ENCODE data around the gene TRAPPC14. TPM values are rescaled to one million over a fixed set of nuclear protein-coding genes. Genes with fewer than 3 reads are reported as not detected.

TRAPPC14 gene
- total and polyA plus RNA-seq, 9 of the 15 experiments (the other 6 are each of a cell fraction or from before 2014, with no cell fraction given): 0.42 to 45.9 (median 18.2) TPM

DNA sequence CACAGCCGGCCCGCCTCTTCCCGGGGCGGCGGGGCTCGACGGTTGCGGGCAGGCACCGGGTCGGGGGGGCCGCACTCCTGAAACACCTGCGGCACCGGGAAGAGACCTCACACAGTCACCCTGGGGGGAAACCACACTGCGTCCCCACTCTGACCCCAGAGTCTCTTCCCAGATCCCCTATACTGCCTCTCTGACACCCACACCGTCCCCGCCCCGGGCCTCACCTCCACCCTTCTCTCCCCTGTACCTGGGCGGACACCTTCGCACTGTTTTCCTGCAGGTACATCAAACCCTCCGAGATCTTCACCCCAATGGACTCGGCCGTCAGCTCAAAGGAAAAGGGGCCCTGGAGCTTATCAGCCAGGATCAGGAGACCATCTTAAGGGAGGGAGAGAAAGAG, 13.3 kb upstream of the TRAPPC14 start:
- CTCF ChIA-PET (ENCODE audit: low intra/inter-chr PET ratio): no interaction called here

DNA sequence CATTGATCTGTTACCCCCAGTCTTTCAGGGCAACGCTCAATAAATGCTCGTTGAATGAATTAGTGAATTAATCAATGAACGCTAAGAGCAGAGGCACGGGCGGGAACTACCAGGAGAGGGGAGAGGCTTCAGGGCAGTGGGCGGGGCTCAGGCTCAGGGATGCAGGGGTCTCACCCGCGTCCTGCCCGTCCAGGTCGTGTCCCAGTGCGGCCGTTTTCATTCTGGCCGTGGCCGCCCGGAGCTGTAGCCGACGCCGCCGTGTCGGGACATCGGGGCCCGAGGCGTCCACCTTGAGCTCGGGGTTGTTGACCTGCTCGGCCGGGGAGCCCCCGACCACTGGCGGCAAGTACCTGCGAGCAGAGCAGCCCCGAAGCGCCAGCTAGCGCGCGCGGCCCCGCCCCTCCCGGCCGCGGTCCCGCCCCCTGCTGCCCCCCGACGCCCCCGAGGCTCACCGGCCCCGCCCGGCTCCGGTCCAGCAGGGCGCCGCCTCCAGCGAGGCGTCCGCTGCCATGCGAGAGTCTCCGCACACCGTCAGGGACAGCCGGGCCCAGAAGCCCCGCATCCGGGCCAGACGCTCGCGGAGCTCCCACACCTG, 12.7 kb upstream of the TRAPPC14 start:
- peaks cover 39 to 65% of the 10 kb centered on the region in 2 experiments for H3K4me1 ChIP-seq (replicated peaks in 1 of 2; ENCODE audit: control insufficient read depth in 2 of 2, insufficient read depth in 2 of 2, low read length in 2 of 2)
- H3K36me3 ChIP-seq (ENCODE audit: control insufficient read depth, insufficient read depth, low read length): no peaks in the 10 kb centered on the region
- no peak overlapping the region for H3K4me3 ChIP-seq
- no peak overlapping the region for H3K27ac ChIP-seq (ENCODE audit: extremely low read depth, low read depth, low read length)
- no peak for FAIRE-seq
- no peaks in the 10 kb centered on the region for H3K27me3 ChIP-seq (ENCODE audit: control insufficient read depth in 2 of 2, insufficient read depth in 2 of 2, low read length in 2 of 2)
- H3K79me2 ChIP-seq (ENCODE audit: control insufficient read depth, insufficient read depth, low read length): no peaks in the 10 kb centered on the region
- WGBS (ENCODE audit: insufficient coverage, low coverage, missing lambda C conversion rate): 74% methylated on average over 19 of the region's 61 CpGs
- peak in 3 of 4 experiments; percentile 13 to 64 (median 56) for DNase-seq (ENCODE audit: extremely low read depth in 1 of 4, low spot score in 3 of 4)
- BruUV-seq (replicated peaks): no TSS peak
- intact Hi-C loops (cut with micrococcal nuclease) (no loop called here), in situ Hi-C loops (cut with MboI) (no loop called here)
- no peak overlapping the region for H3K4me2 ChIP-seq (ENCODE audit: insufficient read depth, low read length)
- no peak overlapping the region; the same call in 1 of the 2 replicates for H2AFZ ChIP-seq (ENCODE audit: low read depth, low read length)
- TF ChIP-seq ZC3H4 (CRISPR knock-in tag; IDR thresholded peaks at IDR 0.05; ENCODE audit: borderline replicate concordance) (no peak), PCBP1 (IDR thresholded peaks at IDR 0.05; ENCODE audit: low read depth, low read length, poor library complexity, severe bottlenecking) (peak; percentile 31)
- 0 out of 2 replicates have a peak, but pooled peaks cover under 1% of the 10 kb centered on the region for H4K20me1 ChIP-seq (replicated peaks; ENCODE audit: control insufficient read depth, insufficient read depth, low read length)
- CTCF ChIA-PET (ENCODE audit: low intra/inter-chr PET ratio): no interaction called here
- no peaks in the 10 kb centered on the region for H3K9me3 ChIP-seq (replicated peaks; ENCODE audit: control insufficient read depth, insufficient read depth, low read depth, low read length)
- H3K9ac ChIP-seq (ENCODE audit: insufficient read depth in 1 of 2, low read depth in 2 of 2, low read length in 2 of 2): 0 out of 4 replicates have a peak overlapping the region, but pooled peaks of 1 of the 2 experiments have one; percentile 28
- H3K9me1 ChIP-seq (ENCODE audit: control insufficient read depth, insufficient read depth, low read length): no peaks in the 10 kb centered on the region
- no peak for ATAC-seq
- POLR2A ChIA-PET: no interaction called here

More for the DNA sequence above, 13.3 kb upstream of the TRAPPC14 start:
- no peak for FAIRE-seq
- Histone ChIP-seq H3K9ac (ENCODE audit: insufficient read depth in 1 of 2, low read depth in 2 of 2, low read length in 2 of 2) (no peak overlapping the region), H3K27ac (ENCODE audit: extremely low read depth, low read depth, low read length) (no peak overlapping the region), H3K4me3 (no peak overlapping the region), H3K27me3 (ENCODE audit: control insufficient read depth in 2 of 2, insufficient read depth in 2 of 2, low read length in 2 of 2) (no peaks in the 10 kb centered on the region), H3K79me2 (ENCODE audit: control insufficient read depth, insufficient read depth, low read length) (no peaks in the 10 kb centered on the region), H3K9me1 (ENCODE audit: control insufficient read depth, insufficient read depth, low read length) (no peaks in the 10 kb centered on the region), H3K9me3 (replicated peaks; ENCODE audit: control insufficient read depth, insufficient read depth, low read depth, low read length) (no peaks in the 10 kb centered on the region), H2AFZ (ENCODE audit: low read depth, low read length) (no peak overlapping the region), H3K4me2 (ENCODE audit: insufficient read depth, low read length) (no peak overlapping the region), H3K36me3 (ENCODE audit: control insufficient read depth, insufficient read depth, low read length) (no peaks in the 10 kb centered on the region), H3K4me1 (replicated peaks in 1 of 2; ENCODE audit: control insufficient read depth in 2 of 2, insufficient read depth in 2 of 2, low read length in 2 of 2) (peaks cover 38 to 63% of the 10 kb centered on the region in 2 experiments), H4K20me1 (replicated peaks; ENCODE audit: control insufficient read depth, insufficient read depth, low read length) (0 out of 2 replicates have a peak, but pooled peaks cover 4% of the 10 kb centered on the region)
- 70% methylated on average over 12 of the region's 22 CpGs for WGBS (ENCODE audit: insufficient coverage, low coverage, missing lambda C conversion rate)
- no peak for ATAC-seq
- TF ChIP-seq ZNF232 (CRISPR knock-in tag; IDR thresholded peaks at IDR 0.05) (no peak), L3MBTL2 (IDR thresholded peaks at IDR 0.05) (no peak), CBFA2T2 (conservative IDR thresholded peaks at IDR 0.05) (no peak)
- peak in 1 of 4 experiments; percentile 17 for DNase-seq (ENCODE audit: extremely low read depth in 1 of 4, low spot score in 3 of 4)
- intact Hi-C loops (cut with micrococcal nuclease) (no loop called here), in situ Hi-C loops (cut with MboI) (no loop called here)
- POLR2A ChIA-PET: no interaction called here
- no TSS peak for BruUV-seq (replicated peaks)
